Colonic mucosa (tissue), 4 donors: ENCODE data around the gene TEX11. TPM values are rescaled to one million over a fixed set of nuclear protein-coding genes. Genes with fewer than 3 reads are reported as not detected.
A peak's percentile ranks its signal among the peaks of the same experiment; 100 is the strongest.
"Not testable (repeated sequence)": the region's sequence is repeated elsewhere in the genome, so short reads cannot be mapped to it uniquely, and the experiment has no call there.

Experiments
- DNase-seq: peaks from one replicate; pipeline ENCODE4 v3.0.0-alpha.2; 2020
- H3K27ac ChIP-seq: fragments of 200-600 bp; one replicate; pipeline ENCODE4 v1.8.0; 2021
- H3K27me3 ChIP-seq: fragments of 200-600 bp; one replicate; pipeline ENCODE4 v1.8.0; 2021
- H3K36me3 ChIP-seq: fragments of 200-600 bp; one replicate; pipeline ENCODE4 v1.8.0; 2021
- H3K4me1 ChIP-seq: fragments of 200-600 bp; one replicate; pipeline ENCODE4 v1.8.0; 2021; ENCODE audit warnings: mild to moderate bottlenecking
- H3K4me3 ChIP-seq: fragments of 200-600 bp; one replicate; pipeline ENCODE4 v1.8.0; 2021
- H3K9ac ChIP-seq, 2 donors: one replicate each; pipeline ENCODE4 v1.7.0; 2013; ENCODE audit warnings: control low read depth in 2 of 2, low read depth in 2 of 2, low read length in 2 of 2
- H3K9me3 ChIP-seq: fragments of 200-600 bp; one replicate; pipeline ENCODE4 v1.8.0; 2021
- CTCF ChIP-seq: fragments of 200-600 bp; IDR thresholded peaks from one replicate; pipeline ENCODE4 v1.8.0; 2022; ENCODE audit warnings: antibody characterized with exemption, mild to moderate bottlenecking
- intact Hi-C: fragments of 100-400 bp; cut with DNase I; formaldehyde crosslinking; loops from one replicate; pipeline ENCODE4 v1.14.1; 2022
- total RNA-seq, 2 donors: library from RNA; stranded (reverse); fragmentation: NEBNext Ultra II Directional in 1 of 2; extraction: Animal tissue kit (Norgen Biotek cat#: 25700) in 1 of 2; gene quantifications; one replicate each; pipeline ENCODE4 v1.2.1, GENCODE V29; 2021
- donor health status: healthy.
- donor health status: DM: no; HTN: no; CAD: no.
- donor health status: DM: no; HTN: no; CAD: no.

The TEX11 gene
- total RNA-seq, 2 donors from 2014 or later: 0.94 to 1.0 TPM

GRCh38 chrX:70527610-70528345 lies 380.7 kb downstream of the TEX11 start:
- Histone ChIP-seq H3K36me3 (no peaks in the 10 kb centered on the region), H3K9me3 (no peaks in the 10 kb centered on the region), H3K4me3 (no peak overlapping the region), H3K27me3 (no peaks in the 10 kb centered on the region), H3K9ac (no peak overlapping the region), H3K27ac (no peak overlapping the region), H3K4me1 (no peaks in the 10 kb centered on the region)
- TF ChIP-seq CTCF: no peak
- intact Hi-C loops: no loop called here
- DNase-seq: no peak

- H3K9ac ChIP-seq: no peak overlapping the region
- H3K4me3 ChIP-seq: no peak overlapping the region
- intact Hi-C loops: no loop called here
- no peak overlapping the region for H3K27ac ChIP-seq
- no peaks in the 10 kb centered on the region for H3K27me3 ChIP-seq
- H3K9me3 ChIP-seq: no peaks in the 10 kb centered on the region
- TF ChIP-seq CTCF: no peak
- H3K4me1 ChIP-seq: no peaks in the 10 kb centered on the region
- no peaks in the 10 kb centered on the region for H3K36me3 ChIP-seq
- DNase-seq: no peak
These were observed 381.5 kb downstream of the TEX11 start for GRCh38 chrX:70527053-70527452.

GRCh38 chrX:70525733-70526132 lies 382.8 kb downstream of the TEX11 start:
- intact Hi-C loops: no loop called here
- Histone ChIP-seq H3K36me3 (no peaks in the 10 kb centered on the region), H3K4me1 (no peaks in the 10 kb centered on the region), H3K9me3 (no peaks in the 10 kb centered on the region), H3K27me3 (no peaks in the 10 kb centered on the region), H3K27ac (no peak overlapping the region), H3K4me3 (no peak overlapping the region), H3K9ac (no peak overlapping the region)
- peak; percentile 28 for DNase-seq
- no peak for TF ChIP-seq CTCF

- H3K4me3 ChIP-seq, intact Hi-C loops, DNase-seq, H3K36me3 ChIP-seq, H3K27ac ChIP-seq, H3K27me3 ChIP-seq, H3K9me3 ChIP-seq, H3K4me1 ChIP-seq, H3K9ac ChIP-seq: not testable (repeated sequence)
These were observed 392.8 kb downstream of the TEX11 start for GRCh38 chrX:70515692-70516091.

GRCh38 chrX:70515270-70515669 lies 393.2 kb downstream of the TEX11 start:
- intact Hi-C loops, H3K9me3 ChIP-seq, H3K27ac ChIP-seq, H3K4me1 ChIP-seq, H3K9ac ChIP-seq, H3K36me3 ChIP-seq, H3K27me3 ChIP-seq, DNase-seq, H3K4me3 ChIP-seq: not testable (repeated sequence)

GRCh38 chrX:70509078-70509477 lies 399.4 kb downstream of the TEX11 start:
- DNase-seq: no peak
- TF ChIP-seq CTCF: no peak
- Histone ChIP-seq H3K27ac (no peak overlapping the region), H3K4me1 (no peaks in the 10 kb centered on the region), H3K27me3 (peaks cover 3% of the 10 kb centered on the region), H3K36me3 (no peaks in the 10 kb centered on the region), H3K4me3 (no peak overlapping the region), H3K9me3 (no peaks in the 10 kb centered on the region), H3K9ac (no peak overlapping the region)
- intact Hi-C loops: no loop called here
